SH-SY5Y (cell line): ENCODE data around the gene PRM1.
A peak's percentile ranks its signal among the peaks of the same experiment; 100 is the strongest.

Experiments
- GATA2 ChIP-seq: IDR thresholded peaks from 2 replicates; pipeline ENCODE4 v1.6.1; 2011; ENCODE audit warnings: mild to moderate bottlenecking, low read depth, low read length
- GATA3 ChIP-seq: IDR thresholded peaks from 2 replicates; pipeline ENCODE4 v1.6.1; 2011; ENCODE audit warnings: low read depth, mild to moderate bottlenecking, low read length, moderate library complexity

The PRM1 gene

GRCh38 chr16:11307639-11308492 lies 26.7 kb upstream of the PRM1 start:
- TF ChIP-seq GATA2 (no peak), GATA3 (no peak)

GRCh38 chr16:11306997-11307638 lies 26.0 kb upstream of the PRM1 start:
- TF ChIP-seq GATA3 (no peak), GATA2 (no peak)

- no peak for TF ChIP-seq GATA2
- no peak for TF ChIP-seq GATA3
Observed at GRCh38 chr16:11306381-11306780, 25.3 kb upstream of the PRM1 start.

DNA sequence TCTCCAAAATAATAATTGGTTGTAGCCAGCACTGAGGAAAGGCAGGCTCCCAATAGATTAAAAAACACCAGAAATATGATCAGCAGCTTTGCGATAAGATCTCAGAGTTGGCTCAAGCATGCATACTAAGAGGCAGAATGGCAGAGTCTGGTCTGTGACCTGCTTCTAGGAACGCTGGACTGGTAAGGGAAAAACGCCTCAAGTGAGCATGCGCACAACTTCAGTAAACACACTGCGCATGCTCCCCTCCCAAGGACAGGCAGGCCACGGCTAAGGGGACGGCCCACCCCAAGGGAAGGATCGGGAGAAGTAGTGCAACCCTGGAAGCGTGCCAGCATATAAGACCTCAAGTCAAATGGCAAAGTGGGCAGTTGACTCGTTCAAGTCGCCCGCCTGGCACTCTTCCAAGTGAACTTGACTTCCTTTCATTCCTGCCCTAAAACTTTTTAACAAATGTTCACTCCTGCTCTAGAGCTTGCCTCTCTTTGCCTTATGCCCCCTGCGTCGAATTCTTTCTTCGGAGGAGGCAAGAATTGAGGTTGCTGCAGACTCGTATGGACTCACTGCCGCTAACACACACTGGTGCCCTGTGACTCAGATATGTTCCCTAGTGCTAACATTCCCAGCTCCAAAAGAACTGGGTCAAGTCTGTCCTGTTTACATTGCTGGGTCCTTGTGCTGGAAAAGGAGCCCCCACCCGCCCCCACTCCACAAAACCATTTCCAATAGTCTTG lies 22.4 kb upstream of the PRM1 start:
- TF ChIP-seq GATA2 (peak; percentile 86), GATA3 (peak; percentile 63)

- TF ChIP-seq GATA3, result no peak
- TF ChIP-seq GATA2, result no peak
Observed at GRCh38 chr16:11302977-11303376, 21.8 kb upstream of the PRM1 start.

DNA sequence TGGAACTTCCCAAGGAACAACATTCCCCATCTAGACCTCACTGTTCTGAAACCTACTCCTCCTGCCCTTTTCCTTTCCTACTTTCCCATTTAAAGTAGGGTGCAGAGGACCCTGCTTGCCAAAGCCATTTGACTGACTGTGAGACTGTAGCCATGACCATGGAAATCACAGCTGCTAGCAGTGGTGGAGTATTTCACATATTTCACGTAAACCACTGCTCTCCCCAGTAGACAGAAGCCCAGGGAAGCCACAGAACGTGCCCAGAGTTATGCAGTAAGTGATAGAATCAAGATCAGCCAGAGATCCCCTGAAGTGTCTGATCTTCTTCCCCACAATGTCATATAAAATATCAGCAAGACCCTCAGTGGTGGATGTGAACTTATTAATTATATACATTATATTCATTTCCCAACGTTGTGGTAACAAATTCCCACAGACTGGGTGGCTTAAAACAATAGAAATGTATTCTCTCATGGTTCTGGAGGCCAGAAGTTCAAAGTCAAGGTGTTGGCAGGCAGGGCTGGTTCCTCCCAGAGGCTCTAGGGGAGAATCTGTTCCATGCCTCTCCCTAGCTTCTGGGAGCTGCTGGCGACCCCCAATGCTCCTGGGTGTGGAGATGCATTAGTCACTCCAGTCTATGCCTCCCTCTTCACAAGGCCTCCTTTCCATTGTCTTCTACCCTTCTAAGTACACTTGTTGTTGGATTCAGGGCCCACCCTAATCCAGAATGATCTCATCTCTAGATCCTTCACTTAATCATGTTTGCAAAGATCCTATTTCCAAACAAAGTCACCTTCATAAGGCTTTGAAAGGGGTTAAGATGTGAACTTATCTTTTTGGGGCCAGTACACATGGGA lies 20.7 kb upstream of the PRM1 start:
- TF ChIP-seq GATA3 (no peak), GATA2 (no peak)

DNA sequence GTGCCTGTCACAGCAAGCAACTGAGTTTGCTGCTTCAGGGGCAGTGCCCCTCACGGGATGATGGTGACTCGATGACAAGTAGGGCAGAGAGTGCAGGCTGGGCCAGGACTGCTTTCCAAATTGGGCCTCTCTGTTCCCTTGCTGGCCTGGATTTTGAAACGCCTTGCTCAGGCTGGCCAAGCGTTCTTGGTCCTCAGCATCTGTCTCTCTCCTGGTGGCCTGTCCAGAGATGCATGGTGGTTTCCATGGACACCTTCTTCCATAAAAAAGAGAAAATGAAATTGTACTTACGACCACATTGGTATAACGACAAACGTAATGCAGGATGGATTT lies 19.4 kb upstream of the PRM1 start:
- TF ChIP-seq GATA2 (no peak), GATA3 (no peak)

DNA sequence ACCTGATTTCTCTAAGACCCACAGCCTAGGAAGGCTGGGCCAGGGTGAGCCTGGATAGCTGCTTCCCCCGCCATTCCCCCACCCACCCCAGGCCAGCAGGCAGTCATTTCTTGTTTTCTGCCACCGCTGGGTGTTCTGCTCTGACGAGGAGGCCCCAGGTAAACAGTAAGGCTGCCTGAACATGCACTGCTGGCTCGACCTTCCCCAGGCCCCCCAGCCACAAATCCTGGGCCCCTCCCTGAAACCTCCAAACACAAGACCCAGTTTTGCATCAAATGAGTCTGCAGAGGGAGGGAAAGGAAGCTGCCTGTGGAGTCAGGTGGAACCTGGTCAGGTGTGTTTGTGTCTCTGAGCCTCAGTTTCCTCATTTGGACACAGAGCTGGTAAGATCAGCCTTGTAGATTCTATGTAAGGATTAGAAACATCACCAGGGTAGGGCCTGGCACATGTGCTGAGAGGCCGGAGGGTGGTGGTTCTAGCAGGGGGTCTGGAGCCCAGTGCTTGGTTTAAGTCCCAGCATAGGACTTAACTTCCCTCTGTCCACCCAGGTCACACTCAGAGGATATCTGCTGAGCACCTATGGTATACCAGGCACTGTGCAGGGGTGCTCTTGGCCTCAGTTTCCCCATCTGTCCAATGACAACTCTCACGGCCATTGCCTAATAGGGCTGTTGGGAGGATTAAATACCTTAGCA lies 18.9 kb upstream of the PRM1 start:
- no peak for TF ChIP-seq GATA3

GRCh38 chr16:11298143-11298900 lies 17.2 kb upstream of the PRM1 start:
- TF ChIP-seq GATA2 (no peak), GATA3 (no peak)

DNA sequence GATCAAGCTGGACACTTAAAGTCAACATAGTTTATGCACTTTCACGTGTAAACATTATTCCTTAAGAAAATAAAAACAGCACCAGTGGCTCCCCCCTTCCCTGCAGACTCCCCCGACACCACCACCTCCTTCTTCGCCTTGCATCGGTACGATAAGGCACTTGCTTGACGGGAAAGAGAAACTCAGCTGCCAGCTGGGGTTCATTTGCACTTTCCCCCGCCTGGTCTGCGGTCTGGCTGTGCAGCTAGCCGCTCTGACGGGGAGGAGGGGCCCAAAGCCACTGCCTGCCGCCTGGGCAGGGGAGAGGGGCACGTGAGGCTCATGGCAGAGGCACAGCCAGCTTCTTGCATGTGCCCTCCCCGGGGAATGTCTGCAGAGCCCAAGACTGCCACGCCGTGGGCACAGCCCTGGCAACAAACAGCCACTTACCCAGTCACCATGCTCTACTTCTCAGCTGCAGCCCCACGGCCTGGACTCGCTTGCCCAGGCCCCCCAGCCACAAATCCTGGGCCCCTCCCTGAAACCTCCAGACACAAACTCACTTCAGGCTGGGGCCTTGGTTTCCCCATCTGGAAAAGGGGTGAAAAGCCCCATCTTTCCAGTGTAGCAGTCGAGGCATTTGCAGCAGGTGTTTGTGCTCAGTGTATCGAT lies 16.5 kb upstream of the PRM1 start:
- no peak for TF ChIP-seq GATA3
- TF ChIP-seq GATA2, result no peak

- TF ChIP-seq GATA2 (0 out of 2 replicates have a peak, but pooled peaks have one; percentile 13), GATA3 (no peak)
Observed at GRCh38 chr16:11296706-11297491, 15.8 kb upstream of the PRM1 start.
